Measurements from ENCODE around the gene LEO1.

LEO1 gene

GRCh38 chr15:51931016-51931415, 40.6 kb downstream of the LEO1 start:
- DNase-seq (ENCODE audit: low read depth): no peak

- no peak for DNase-seq (ENCODE audit: low read depth)
Measured at GRCh38 chr15:51926809-51927208, 44.8 kb downstream of the LEO1 start.

DNA sequence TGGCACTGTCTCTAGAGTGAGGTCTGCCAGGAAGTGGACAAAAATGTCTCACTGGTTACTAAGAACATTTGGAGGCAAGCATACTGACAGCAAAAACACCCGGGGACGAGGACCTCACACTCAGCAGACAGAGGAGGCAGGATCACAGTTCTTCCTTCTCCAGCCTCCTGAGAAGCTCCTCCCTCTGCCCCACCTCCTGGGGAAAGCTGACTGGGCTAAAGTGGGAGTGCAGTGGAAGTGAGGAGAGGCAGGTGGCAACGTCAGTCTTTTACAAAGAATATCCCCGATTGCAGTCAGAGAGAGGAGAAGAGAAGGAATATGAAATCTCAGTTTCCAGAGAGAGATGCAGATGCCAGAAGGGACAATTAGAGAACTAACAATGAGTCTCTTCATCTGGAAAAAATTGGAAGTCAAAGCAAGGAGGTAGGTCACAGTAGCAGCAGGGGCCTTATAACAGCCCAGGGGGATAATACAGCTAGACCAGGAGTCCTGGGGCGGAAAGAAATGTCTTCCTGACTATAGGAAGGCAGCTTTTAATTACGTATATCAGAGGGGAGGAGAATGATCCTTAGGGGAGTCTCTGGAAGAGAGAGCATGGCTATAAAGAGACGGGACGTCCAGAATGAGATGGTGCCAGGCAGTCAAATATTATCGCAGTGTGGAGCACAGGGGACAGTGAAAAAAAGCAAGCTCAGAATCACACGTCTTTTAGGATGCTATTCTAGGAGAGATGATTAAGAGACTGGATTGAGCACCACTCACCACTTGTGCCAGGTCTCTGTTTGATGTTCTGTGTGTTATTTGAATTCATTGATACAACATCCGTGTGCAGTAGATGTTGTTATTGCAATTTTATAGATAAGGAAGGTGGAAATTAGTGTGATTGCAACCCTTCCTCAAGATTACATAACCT, 47.2 kb downstream of the LEO1 start:
- no peak for DNase-seq (ENCODE audit: low read depth)

- DNase-seq (ENCODE audit: low read depth): no peak
Measured at GRCh38 chr15:51917493-51917892, 54.1 kb downstream of the LEO1 start.

DNA sequence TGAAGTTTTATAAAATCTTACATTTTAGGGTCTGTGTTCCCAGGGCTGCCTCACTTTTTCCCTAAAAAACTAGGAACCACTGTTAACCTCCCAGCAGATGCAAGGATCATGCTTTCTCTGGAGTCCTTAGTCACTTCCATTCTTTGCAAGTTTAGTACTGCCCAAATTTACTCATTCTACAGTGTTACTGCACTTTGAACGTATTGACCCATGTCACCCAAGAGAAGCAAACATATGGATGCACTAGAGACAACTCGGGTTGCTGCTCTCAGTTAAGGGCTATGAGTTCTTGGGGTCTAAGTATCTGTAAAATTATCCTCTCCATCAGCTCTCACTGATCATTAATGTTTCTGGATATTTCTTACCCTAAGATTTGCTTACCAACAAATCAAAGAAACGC, 59.0 kb downstream of the LEO1 start:
- no peak for DNase-seq (ENCODE audit: low read depth)

DNA sequence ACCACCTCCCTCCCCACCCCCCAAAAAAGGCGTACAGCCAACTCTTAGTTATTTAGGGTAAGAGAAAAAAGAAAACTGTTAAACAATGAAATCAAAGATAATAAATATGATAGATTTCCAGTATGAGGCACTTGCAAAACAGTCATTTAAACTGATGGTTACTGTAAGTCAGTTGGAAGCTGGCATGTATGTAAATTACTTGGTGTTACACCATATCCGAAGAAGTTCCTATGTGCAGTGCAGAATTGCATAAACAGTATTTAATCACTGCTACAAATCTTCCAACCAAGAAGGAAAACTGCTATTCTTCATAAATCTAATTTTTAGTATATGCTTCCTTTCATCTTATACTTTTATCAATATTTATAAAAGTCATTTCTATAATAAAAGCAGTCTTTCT, 62.0 kb downstream of the LEO1 start:
- DNase-seq (ENCODE audit: low read depth): no peak

DNA sequence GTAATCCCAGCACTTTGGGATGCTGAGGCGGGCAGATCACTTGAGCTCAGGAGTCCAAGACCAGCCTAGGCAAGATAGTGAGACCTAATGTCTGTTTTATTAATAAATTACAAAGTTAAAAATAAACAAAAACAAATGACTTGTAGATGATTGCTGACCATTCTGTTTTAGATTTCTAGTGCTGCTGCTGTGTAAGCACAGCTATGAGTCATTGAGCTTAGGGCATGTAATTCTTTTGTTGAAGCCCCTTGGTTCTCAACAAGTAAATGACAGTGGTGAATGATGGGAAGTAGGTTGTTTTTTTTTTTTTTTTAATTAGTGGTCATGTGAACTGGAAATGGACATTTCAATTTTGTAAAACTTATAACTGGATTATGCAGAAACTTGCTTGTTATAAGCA, 63.3 kb downstream of the LEO1 start:
- no peak for DNase-seq (ENCODE audit: low read depth)

GRCh38 chr15:51907136-51907862, 64.3 kb downstream of the LEO1 start:
- no peak for DNase-seq (ENCODE audit: low read depth)

DNA sequence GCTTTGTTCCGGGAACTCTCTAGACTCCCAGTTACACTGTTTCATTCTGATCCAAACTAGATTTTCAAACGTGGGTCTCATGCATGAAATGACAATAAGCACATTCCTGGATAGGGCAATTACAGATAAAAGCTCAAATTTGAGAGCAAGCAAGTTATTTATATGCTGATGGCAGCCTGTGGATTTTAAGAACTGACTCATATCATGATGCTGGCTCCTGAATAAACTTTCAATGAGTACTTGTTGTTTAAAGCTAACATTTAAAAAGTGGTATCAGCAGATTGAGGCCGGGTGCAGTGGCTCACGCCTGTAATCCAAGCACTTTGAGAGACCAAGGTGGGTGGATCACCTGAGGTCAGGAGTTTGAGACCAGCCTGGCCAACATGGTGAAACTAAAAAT, 66.6 kb downstream of the LEO1 start:
- no peak for DNase-seq (ENCODE audit: low read depth)

GRCh38 chr15:51904421-51904820, 67.2 kb downstream of the LEO1 start:
- no peak for DNase-seq (ENCODE audit: low read depth)

DNA sequence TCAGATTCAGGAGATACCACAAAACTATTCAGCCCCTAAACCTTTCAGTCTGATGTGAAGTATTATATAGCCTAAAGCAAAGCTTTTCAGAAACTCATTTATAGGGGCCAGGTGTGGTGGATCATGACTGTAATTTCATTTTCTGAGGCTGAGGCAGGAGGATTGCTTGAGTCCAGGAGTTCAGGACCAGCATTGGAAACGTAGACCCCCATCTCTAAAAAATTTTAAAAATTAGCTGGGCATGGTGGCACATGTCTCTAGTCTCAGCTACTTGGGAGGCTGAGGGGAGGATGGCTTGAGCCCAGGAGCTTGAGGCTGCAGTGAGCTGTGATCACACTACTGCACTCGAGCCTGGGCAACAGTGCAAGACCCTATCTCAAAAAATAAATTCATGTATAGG, 82.1 kb downstream of the LEO1 start:
- no peak for DNase-seq (ENCODE audit: low read depth)

DNA sequence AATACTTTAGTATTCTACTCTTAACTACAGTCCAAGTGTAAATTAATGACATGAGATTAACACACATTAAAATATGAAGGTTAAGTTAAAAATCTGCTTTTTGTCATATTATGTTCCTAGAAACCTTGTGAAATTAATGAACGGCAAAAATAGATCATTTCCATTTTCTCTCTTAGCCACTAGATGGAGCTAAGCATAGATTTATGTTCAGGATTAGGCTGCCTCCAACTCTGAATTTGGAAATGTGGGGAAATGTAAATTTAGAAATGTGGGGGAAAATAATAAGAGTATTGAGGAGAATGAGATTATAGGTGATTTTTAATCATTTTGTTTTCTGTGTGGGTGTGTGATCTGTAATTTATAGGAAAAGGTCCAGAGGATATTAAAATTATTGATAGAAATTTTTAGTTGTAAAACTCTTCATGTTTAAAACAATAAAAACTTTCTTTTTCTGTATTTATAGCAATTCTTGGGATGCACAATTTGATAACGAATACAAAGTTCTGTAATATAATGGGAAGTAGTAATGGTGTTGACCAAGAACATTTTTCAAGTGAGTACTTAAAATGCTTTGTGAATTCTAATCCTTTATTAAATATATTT, 82.9 kb downstream of the LEO1 start:
- DNase-seq (ENCODE audit: low read depth): no peak

Measured in stimulated activated CD8-positive, alpha-beta memory T cell treated with anti-CD3 and anti-CD28 coated beads, Interleukin-15, amount 100 ng/mL, for 1 hour (primary cell).